ENCODE measurements around the gene SKI. TPM values are rescaled to one million over a fixed set of nuclear protein-coding genes. Genes with fewer than 3 reads are reported as not detected.
A peak's percentile ranks its signal among the peaks of the same experiment; 100 is the strongest.

Gene SKI
- total RNA-seq, 2 donors from 2014 or later = 31.0 to 36.1 TPM

- Histone ChIP-seq H3K4me3 (no peak overlapping the region), H3K27ac (peak overlapping the region; percentile 40), H3K27me3 (no peaks in the 10 kb centered on the region), H3K9ac (ENCODE audit: low read depth in 2 of 2, low read length in 2 of 2) (peak overlapping the region in 1 of 2 donors; percentile 46), H3K4me1 (peaks cover 39% of the 10 kb centered on the region), H3K36me3 (no peaks in the 10 kb centered on the region), H3K9me3 (no peaks in the 10 kb centered on the region)
- intact Hi-C loops (cut with DNase I) = no loop called here
- peak; percentile 82 for DNase-seq
- TF ChIP-seq, protein P1, sequence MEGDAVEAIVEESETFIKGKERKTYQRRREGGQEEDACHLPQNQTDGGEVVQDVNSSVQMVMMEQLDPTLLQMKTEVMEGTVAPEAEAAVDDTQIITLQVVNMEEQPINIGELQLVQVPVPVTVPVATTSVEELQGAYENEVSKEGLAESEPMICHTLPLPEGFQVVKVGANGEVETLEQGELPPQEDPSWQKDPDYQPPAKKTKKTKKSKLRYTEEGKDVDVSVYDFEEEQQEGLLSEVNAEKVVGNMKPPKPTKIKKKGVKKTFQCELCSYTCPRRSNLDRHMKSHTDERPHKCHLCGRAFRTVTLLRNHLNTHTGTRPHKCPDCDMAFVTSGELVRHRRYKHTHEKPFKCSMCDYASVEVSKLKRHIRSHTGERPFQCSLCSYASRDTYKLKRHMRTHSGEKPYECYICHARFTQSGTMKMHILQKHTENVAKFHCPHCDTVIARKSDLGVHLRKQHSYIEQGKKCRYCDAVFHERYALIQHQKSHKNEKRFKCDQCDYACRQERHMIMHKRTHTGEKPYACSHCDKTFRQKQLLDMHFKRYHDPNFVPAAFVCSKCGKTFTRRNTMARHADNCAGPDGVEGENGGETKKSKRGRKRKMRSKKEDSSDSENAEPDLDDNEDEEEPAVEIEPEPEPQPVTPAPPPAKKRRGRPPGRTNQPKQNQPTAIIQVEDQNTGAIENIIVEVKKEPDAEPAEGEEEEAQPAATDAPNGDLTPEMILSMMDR (IDR thresholded peaks at IDR 0.05) = no peak
Observed at GRCh38 chr1:2248127-2248826, 20.2 kb downstream of the SKI start.

GRCh38 chr1:2248854-2249558 is 20.9 kb downstream of the SKI start:
- peak overlapping the region; percentile 40 for H3K27ac ChIP-seq
- intact Hi-C loops (cut with DNase I) = no loop called here
- H3K4me1 ChIP-seq = peaks cover 39% of the 10 kb centered on the region
- H3K27me3 ChIP-seq = no peaks in the 10 kb centered on the region
- H3K4me3 ChIP-seq = no peak overlapping the region
- H3K9ac ChIP-seq (ENCODE audit: low read depth in 2 of 2, low read length in 2 of 2) = no peak overlapping the region
- TF ChIP-seq, protein P1 (IDR thresholded peaks at IDR 0.05) = no peak
- no peak for DNase-seq
- no peaks in the 10 kb centered on the region for H3K36me3 ChIP-seq
- no peaks in the 10 kb centered on the region for H3K9me3 ChIP-seq

GRCh38 chr1:2249559-2249906 is 21.4 kb downstream of the SKI start:
- TF ChIP-seq, protein P1 (IDR thresholded peaks at IDR 0.05) = no peak
- no peaks in the 10 kb centered on the region for H3K27me3 ChIP-seq
- intact Hi-C loops (cut with DNase I) = no loop called here
- no peak overlapping the region for H3K27ac ChIP-seq
- H3K36me3 ChIP-seq = no peaks in the 10 kb centered on the region
- no peaks in the 10 kb centered on the region for H3K9me3 ChIP-seq
- no peak overlapping the region for H3K4me3 ChIP-seq
- H3K9ac ChIP-seq (ENCODE audit: low read depth in 2 of 2, low read length in 2 of 2) = no peak overlapping the region
- DNase-seq = no peak
- peaks cover 41% of the 10 kb centered on the region for H3K4me1 ChIP-seq

DNA sequence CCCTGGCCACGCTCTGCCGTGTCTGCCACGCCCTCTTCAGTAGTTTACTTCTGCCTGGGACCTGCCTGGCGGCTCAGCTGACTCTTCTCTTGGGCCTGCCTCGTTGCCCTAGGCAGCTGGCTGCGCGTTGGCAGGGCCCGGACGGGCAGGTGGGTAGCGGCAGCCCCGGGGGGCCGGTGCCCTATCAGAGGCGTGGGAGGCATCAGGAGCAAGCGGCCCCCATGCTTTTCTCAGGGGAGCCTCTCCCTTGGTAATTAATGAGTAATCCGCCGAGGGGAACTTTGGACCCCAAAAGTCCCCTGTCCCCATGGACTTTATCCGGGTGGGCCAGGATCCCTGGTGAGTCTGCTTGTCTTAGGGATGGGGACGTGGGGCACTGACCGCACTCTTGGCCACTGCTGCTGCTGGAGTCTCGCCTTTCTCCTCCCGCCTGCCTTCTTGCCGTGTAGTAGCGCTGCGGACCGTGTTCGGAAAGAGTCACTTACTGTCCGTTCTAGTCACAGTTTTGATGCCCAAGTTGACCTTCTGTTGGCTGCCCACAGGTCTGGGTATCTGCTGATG is 22.7 kb downstream of the SKI start:
- TF ChIP-seq, protein P1 (IDR thresholded peaks at IDR 0.05) = no peak
- H3K9ac ChIP-seq (ENCODE audit: low read depth in 2 of 2, low read length in 2 of 2) = peak overlapping the region in 1 of 2 donors; percentile 3
- H3K27ac ChIP-seq = no peak overlapping the region
- H3K4me1 ChIP-seq = peaks cover 44% of the 10 kb centered on the region
- intact Hi-C loops (cut with DNase I) = no loop called here
- H3K9me3 ChIP-seq = no peaks in the 10 kb centered on the region
- H3K4me3 ChIP-seq = no peak overlapping the region
- H3K36me3 ChIP-seq = no peaks in the 10 kb centered on the region
- no peaks in the 10 kb centered on the region for H3K27me3 ChIP-seq
- DNase-seq = peak; percentile 23

DNA sequence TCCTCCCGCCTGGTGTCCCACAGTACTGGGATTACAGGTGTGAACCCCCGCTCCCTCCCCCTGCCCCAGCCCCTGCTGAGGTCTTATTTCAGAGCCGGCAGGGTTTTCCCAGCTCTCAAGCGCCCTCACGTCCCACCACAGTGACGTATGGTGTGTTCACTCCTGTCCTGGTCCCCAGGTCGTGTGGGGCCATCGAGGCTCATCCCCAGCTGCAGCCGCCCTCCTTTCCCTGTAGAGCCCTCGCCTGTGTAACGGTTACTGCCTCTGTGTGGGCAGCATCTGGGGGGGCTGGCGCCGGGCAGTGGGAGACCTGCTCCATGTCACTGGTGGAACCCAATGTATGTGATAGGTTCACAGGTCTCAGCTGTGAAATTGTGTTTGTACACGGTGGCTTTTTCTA is 23.2 kb downstream of the SKI start:
- peak; percentile 14 for DNase-seq
- peaks cover 44% of the 10 kb centered on the region for H3K4me1 ChIP-seq

More for the DNA sequence above, 23.2 kb downstream of the SKI start:
- H3K36me3 ChIP-seq = no peaks in the 10 kb centered on the region
- intact Hi-C loops (cut with DNase I) = no loop called here
- TF ChIP-seq, protein P1 (IDR thresholded peaks at IDR 0.05) = no peak
- no peaks in the 10 kb centered on the region for H3K27me3 ChIP-seq
- no peak overlapping the region for H3K27ac ChIP-seq
- H3K4me3 ChIP-seq = no peak overlapping the region
- no peaks in the 10 kb centered on the region for H3K9me3 ChIP-seq
- H3K9ac ChIP-seq (ENCODE audit: low read depth in 2 of 2, low read length in 2 of 2) = peak overlapping the region in 1 of 2 donors; percentile 14
